ENCODE measurements around the gene RGS5. TPM values are rescaled to one million over a fixed set of nuclear protein-coding genes. Genes with fewer than 3 reads are reported as not detected.

Gene RGS5
- polyA plus RNA-seq, 1 donor (not counting 4 experiments of a cell fraction or from before 2014, with no cell fraction given), result 4.1 TPM

DNA sequence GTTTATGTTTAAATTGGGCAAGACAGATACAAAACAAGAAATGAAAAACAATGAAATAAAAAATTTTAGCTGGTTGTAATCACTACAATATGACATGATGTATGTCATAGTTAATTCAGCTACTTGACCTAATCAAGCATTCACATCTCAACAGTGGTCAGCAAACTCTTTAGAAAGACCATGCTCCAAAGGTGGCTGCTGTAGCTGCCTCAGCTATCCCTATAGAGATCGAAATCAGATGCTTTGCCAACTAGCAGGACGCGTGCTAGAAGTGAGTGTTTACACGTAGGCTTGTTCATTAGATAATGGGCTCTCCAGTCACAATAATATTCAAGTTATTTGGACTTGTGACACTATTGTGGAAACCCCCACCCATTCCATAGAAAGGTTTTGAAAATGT lies 25.9 kb downstream of the RGS5 start:
- DNase-seq (ENCODE audit: low read depth, low spot score) (no peak), FAIRE-seq (no peak)
- Histone ChIP-seq H3K36me3 (ENCODE audit: control insufficient read depth in 2 of 2, extremely low read depth in 1 of 2, insufficient read depth in 2 of 2, low read length in 2 of 2) (no peaks in the 10 kb centered on the region), H3K27me3 (ENCODE audit: control insufficient read depth, extremely low read depth, insufficient read depth, low read length) (no peaks in the 10 kb centered on the region), H3K9ac (ENCODE audit: control insufficient read depth, extremely low read depth, insufficient read depth, low read length) (no peak overlapping the region), H2AFZ (ENCODE audit: control insufficient read depth, low read length) (no peak overlapping the region), H4K20me1 (ENCODE audit: control insufficient read depth, extremely low read depth, insufficient read depth, low read length) (no peaks in the 10 kb centered on the region), H3K9me3 (ENCODE audit: control insufficient read depth, low read depth, low read length) (no peaks in the 10 kb centered on the region), H3K27ac (ENCODE audit: control insufficient read depth, insufficient read depth, low read length) (no peak overlapping the region), H3K4me2 (ENCODE audit: control insufficient read depth, extremely low read depth, insufficient read depth, low read depth, low read length) (no peak overlapping the region), H3K4me1 (ENCODE audit: control insufficient read depth, extremely low read depth, insufficient read depth, low read length) (no peaks in the 10 kb centered on the region), H3K4me3 (ENCODE audit: control insufficient read depth in 2 of 3, extremely low read depth in 1 of 3, insufficient read depth in 2 of 3, low read depth in 1 of 3, low read length in 3 of 3) (no peak overlapping the region), H3K79me2 (ENCODE audit: control insufficient read depth, insufficient read depth, low read length) (no peaks in the 10 kb centered on the region), H3K9me1 (ENCODE audit: control insufficient read depth, extremely low read depth, insufficient read depth, low read length) (no peaks in the 10 kb centered on the region)
- TF ChIP-seq, protein P1, sequence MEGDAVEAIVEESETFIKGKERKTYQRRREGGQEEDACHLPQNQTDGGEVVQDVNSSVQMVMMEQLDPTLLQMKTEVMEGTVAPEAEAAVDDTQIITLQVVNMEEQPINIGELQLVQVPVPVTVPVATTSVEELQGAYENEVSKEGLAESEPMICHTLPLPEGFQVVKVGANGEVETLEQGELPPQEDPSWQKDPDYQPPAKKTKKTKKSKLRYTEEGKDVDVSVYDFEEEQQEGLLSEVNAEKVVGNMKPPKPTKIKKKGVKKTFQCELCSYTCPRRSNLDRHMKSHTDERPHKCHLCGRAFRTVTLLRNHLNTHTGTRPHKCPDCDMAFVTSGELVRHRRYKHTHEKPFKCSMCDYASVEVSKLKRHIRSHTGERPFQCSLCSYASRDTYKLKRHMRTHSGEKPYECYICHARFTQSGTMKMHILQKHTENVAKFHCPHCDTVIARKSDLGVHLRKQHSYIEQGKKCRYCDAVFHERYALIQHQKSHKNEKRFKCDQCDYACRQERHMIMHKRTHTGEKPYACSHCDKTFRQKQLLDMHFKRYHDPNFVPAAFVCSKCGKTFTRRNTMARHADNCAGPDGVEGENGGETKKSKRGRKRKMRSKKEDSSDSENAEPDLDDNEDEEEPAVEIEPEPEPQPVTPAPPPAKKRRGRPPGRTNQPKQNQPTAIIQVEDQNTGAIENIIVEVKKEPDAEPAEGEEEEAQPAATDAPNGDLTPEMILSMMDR (optimal IDR thresholded peaks at IDR 0.05 in 1 of 3, IDR thresholded peaks at IDR 0.05 in 1 of 3, conservative IDR thresholded peaks at IDR 0.05 in 1 of 3; ENCODE audit: extremely low read depth in 1 of 3, insufficient read depth in 2 of 3, low read length in 3 of 3), result no peak
- TF ChIP-seq EZH2 (IDR thresholded peaks at IDR 0.05; ENCODE audit: low read length), result no peak
- dilution Hi-C loops (cut with MboI; ENCODE audit: extremely low pct_ligation_motif_present, low sequenced_read_pairs), result no loop called here

DNA sequence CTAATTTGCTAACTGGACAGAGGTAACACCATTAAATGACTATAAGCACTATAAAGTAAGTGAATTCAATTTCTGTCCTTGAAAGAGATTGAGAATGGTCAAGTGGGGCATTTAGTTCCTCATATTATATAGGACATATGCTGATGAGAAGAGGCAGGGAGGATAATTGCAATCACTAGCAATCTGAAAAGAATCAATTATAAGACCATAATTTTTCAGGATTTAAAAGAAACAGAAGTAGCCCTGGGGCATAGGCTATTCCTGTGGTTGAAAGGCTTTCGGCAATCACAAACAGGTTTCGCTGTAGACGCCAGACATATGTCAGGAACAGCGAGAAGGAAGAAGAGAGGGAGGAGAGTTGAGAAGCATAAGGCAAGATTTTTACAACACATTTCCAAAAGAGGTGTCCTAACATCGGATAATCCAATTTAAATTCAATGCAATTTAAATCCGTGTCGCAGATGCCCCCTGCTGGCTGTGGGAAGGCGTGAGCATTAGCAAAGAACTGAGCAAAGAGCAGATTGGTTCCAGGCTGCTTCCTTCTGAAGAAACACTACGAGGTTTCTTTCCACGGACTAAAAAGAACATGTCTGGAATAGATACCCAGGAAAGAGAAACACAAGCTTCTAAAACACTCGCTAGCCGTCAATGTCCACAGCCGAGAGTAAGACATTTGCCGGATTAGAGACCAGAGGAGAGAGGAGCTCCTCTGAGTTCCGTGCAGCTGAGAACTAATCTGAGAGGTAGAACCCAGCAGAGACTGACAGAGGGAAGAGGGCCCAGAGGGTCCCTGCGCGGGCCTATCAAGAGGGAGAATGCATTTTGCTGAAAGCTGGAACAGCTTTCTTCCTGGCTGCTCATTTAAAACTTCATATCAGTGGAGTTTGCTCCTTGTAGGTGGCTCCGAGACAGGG lies 27.9 kb downstream of the RGS5 start:
- no peaks in the 10 kb centered on the region for H4K20me1 ChIP-seq (ENCODE audit: control insufficient read depth, extremely low read depth, insufficient read depth, low read length)
- FAIRE-seq (no peak), DNase-seq (ENCODE audit: low read depth, low spot score) (no peak)
- H3K4me2 ChIP-seq (ENCODE audit: control insufficient read depth, extremely low read depth, insufficient read depth, low read depth, low read length), result peak overlapping the region; percentile 72
- H3K79me2 ChIP-seq (ENCODE audit: control insufficient read depth, insufficient read depth, low read length), result no peaks in the 10 kb centered on the region
- dilution Hi-C loops (cut with MboI; ENCODE audit: extremely low pct_ligation_motif_present, low sequenced_read_pairs), result no loop called here
- H3K36me3 ChIP-seq (ENCODE audit: control insufficient read depth in 2 of 2, extremely low read depth in 1 of 2, insufficient read depth in 2 of 2, low read length in 2 of 2), result no peaks in the 10 kb centered on the region
- H3K9me1 ChIP-seq (ENCODE audit: control insufficient read depth, extremely low read depth, insufficient read depth, low read length), result no peaks in the 10 kb centered on the region
- H3K27ac ChIP-seq (ENCODE audit: control insufficient read depth, insufficient read depth, low read length), result no peak overlapping the region
- peak overlapping the region; percentile 77 for H2AFZ ChIP-seq (ENCODE audit: control insufficient read depth, low read length)
- no peak overlapping the region for H3K9ac ChIP-seq (ENCODE audit: control insufficient read depth, extremely low read depth, insufficient read depth, low read length)
- H3K4me1 ChIP-seq (ENCODE audit: control insufficient read depth, extremely low read depth, insufficient read depth, low read length), result peaks cover 2% of the 10 kb centered on the region
- H3K4me3 ChIP-seq (ENCODE audit: control insufficient read depth in 2 of 3, extremely low read depth in 1 of 3, insufficient read depth in 2 of 3, low read depth in 1 of 3, low read length in 3 of 3), result no peak overlapping the region
- H3K9me3 ChIP-seq (ENCODE audit: control insufficient read depth, low read depth, low read length), result no peaks in the 10 kb centered on the region
- TF ChIP-seq, protein P1 (optimal IDR thresholded peaks at IDR 0.05 in 1 of 3, IDR thresholded peaks at IDR 0.05 in 1 of 3, conservative IDR thresholded peaks at IDR 0.05 in 1 of 3; ENCODE audit: extremely low read depth in 1 of 3, insufficient read depth in 2 of 3, low read length in 3 of 3), result peak; percentile 79 to 92 (median 85)
- TF ChIP-seq EZH2 (IDR thresholded peaks at IDR 0.05; ENCODE audit: low read length), result no peak
- no peaks in the 10 kb centered on the region for H3K27me3 ChIP-seq (ENCODE audit: control insufficient read depth, extremely low read depth, insufficient read depth, low read length)
